ENCODE results near the gene TCAIM.

Gene TCAIM

GRCh38 chr3:44400771-44401170, 62.2 kb downstream of the TCAIM start:
- no peak for DNase-seq (ENCODE audit: low spot score)
- TF ChIP-seq CTCF (IDR thresholded peaks at IDR 0.05; ENCODE audit: extremely low read depth, missing control alignments): no peak

GRCh38 chr3:44402548-44402947, 64.0 kb downstream of the TCAIM start:
- TF ChIP-seq CTCF (IDR thresholded peaks at IDR 0.05; ENCODE audit: extremely low read depth, missing control alignments): no peak
- no peak for DNase-seq (ENCODE audit: low spot score)

GRCh38 chr3:44409640-44410410, 71.3 kb downstream of the TCAIM start:
- TF ChIP-seq CTCF (IDR thresholded peaks at IDR 0.05; ENCODE audit: extremely low read depth, missing control alignments): no peak
- no peak for DNase-seq (ENCODE audit: low spot score)

GRCh38 chr3:44411031-44411645, 72.6 kb downstream of the TCAIM start:
- TF ChIP-seq CTCF (IDR thresholded peaks at IDR 0.05; ENCODE audit: extremely low read depth, missing control alignments): no peak
- no peak for DNase-seq (ENCODE audit: low spot score)

- TF ChIP-seq CTCF (IDR thresholded peaks at IDR 0.05; ENCODE audit: extremely low read depth, missing control alignments): no peak
- DNase-seq (ENCODE audit: low spot score): no peak
These were observed 73.8 kb downstream of the TCAIM start for GRCh38 chr3:44412365-44412764.

- DNase-seq (ENCODE audit: low spot score): no peak
- TF ChIP-seq CTCF (IDR thresholded peaks at IDR 0.05; ENCODE audit: extremely low read depth, missing control alignments): no peak
These were observed 76.0 kb downstream of the TCAIM start for GRCh38 chr3:44414517-44415090.

GRCh38 chr3:44415421-44415820, 76.9 kb downstream of the TCAIM start:
- TF ChIP-seq CTCF (IDR thresholded peaks at IDR 0.05; ENCODE audit: extremely low read depth, missing control alignments): no peak
- DNase-seq (ENCODE audit: low spot score): no peak
